Right lobe of liver (tissue), 4 donors: ENCODE data around the gene RASSF5.

Experiments
- CTCF ChIP-seq, 4 donors: fragments of 200-600 bp in 3 of 4; fragments of 450-650 bp in 1 of 4; IDR thresholded peaks; one replicate each; pipeline versions ENCODE4 v1.5.1 to v1.8.0; 2016 to 2022; ENCODE audit warnings: antibody characterized with exemption in 4 of 4, mild to moderate bottlenecking in 2 of 4
- POLR2A ChIP-seq: fragments of 450-650 bp; IDR thresholded peaks from one replicate; pipeline ENCODE4 v1.6.1; 2017; ENCODE audit warnings: antibody characterized with exemption, mild to moderate bottlenecking
- donor health status: DM: no; HTN: no; CAD: no.
- donor health status: DM: no; HTN: no; CAD: no.
- donor health status: DM: no; HTN: yes; CAD: no.

DNA sequence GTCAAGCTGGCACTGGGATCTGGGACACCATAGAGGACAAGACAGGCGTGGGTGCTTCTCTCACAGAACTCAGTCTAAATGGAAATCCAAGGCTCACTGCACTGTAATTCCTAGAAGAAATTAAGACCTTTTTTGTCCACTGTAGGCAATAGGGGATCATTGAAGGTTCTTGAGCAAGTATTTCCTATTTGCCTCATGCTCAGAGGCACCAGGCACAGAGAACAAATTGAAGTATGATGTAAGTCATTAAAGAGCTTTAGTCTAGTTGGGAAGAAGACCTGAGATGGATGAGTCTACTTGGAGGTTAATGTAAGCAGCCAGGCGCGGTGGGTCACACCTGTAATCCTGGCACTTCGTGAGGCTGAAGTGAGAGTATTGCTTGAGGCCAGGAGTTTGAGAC lies 70.3 kb downstream of the RASSF5 start:
- no peak for TF ChIP-seq CTCF (IDR thresholded peaks at IDR 0.05)
- no peak for TF ChIP-seq POLR2A
